ENCODE data around the gene RAPH1.
"Not testable (repeated sequence)": the region's sequence is repeated elsewhere in the genome, so short reads cannot be mapped to it uniquely, and the experiment has no call there.

The RAPH1 gene

GRCh38 chr2:203510256-203510940 is 24.7 kb downstream of the RAPH1 start:
- Histone ChIP-seq H3K27me3 (ENCODE audit: control insufficient read depth in 1 of 2, insufficient read depth in 1 of 2, low read length in 2 of 2) (no peaks in the 10 kb centered on the region), H3K4me2 (ENCODE audit: low read length, poor library complexity, severe bottlenecking) (no peak overlapping the region), H3K9me3 (ENCODE audit: control insufficient read depth, low read length) (no peaks in the 10 kb centered on the region), H2AK5ac (ENCODE audit: low read length, severe bottlenecking) (no peak overlapping the region), H3K4me1 (ENCODE audit: control insufficient read depth, insufficient read depth, low read depth, low read length) (no peaks in the 10 kb centered on the region), H3K9ac (ENCODE audit: low read length) (no peak overlapping the region), H2BK15ac (ENCODE audit: low read depth, poor library complexity, severe bottlenecking) (no peak overlapping the region), H3K36me3 (ENCODE audit: control insufficient read depth in 1 of 2, insufficient read depth in 2 of 2, low read depth in 1 of 2, low read length in 2 of 2) (peaks cover 0 to 3% of the 10 kb centered on the region in 2 experiments), H3K18ac (ENCODE audit: low read depth in 1 of 2, low read length in 2 of 2) (no peak overlapping the region), H2BK120ac (ENCODE audit: low read depth, low read length) (no peak overlapping the region), H3K27ac (ENCODE audit: low read length, poor library complexity, severe bottlenecking) (no peak overlapping the region), H2BK12ac (ENCODE audit: low read length in 2 of 2) (no peak overlapping the region), H2BK5ac (ENCODE audit: low read depth, low read length, poor library complexity, severe bottlenecking) (no peak overlapping the region), H3K79me1 (replicated peaks; ENCODE audit: low read length, poor library complexity, severe bottlenecking) (peaks cover 13% of the 10 kb centered on the region), H3K4ac (ENCODE audit: low read depth in 1 of 2, low read length in 2 of 2) (no peak overlapping the region), H4K8ac (ENCODE audit: low read length) (no peak overlapping the region), H4K91ac (ENCODE audit: low read length) (no peak overlapping the region), H2AFZ (ENCODE audit: low read depth, low read length) (no peak overlapping the region), H3K14ac (ENCODE audit: low read length in 2 of 2) (no peak overlapping the region), H3K4me3 (ENCODE audit: insufficient read depth in 1 of 2, low read depth in 1 of 2, low read length in 2 of 2) (no peak overlapping the region), H3K23ac (ENCODE audit: low read length in 2 of 2) (no peak overlapping the region)
- WGBS: no CpG with 5 or more reads among the region's 2 CpGs
- DNase-seq: no peak

- not testable (repeated sequence) for H2BK120ac ChIP-seq (ENCODE audit: low read depth, low read length); H3K14ac ChIP-seq (ENCODE audit: low read length in 2 of 2); H2BK5ac ChIP-seq (ENCODE audit: low read depth, low read length, poor library complexity, severe bottlenecking); H3K18ac ChIP-seq (ENCODE audit: low read depth in 1 of 2, low read length in 2 of 2); H3K4me3 ChIP-seq (ENCODE audit: insufficient read depth in 1 of 2, low read depth in 1 of 2, low read length in 2 of 2); H4K8ac ChIP-seq (ENCODE audit: low read length); H3K27ac ChIP-seq (ENCODE audit: low read length, poor library complexity, severe bottlenecking); H3K4ac ChIP-seq (ENCODE audit: low read depth in 1 of 2, low read length in 2 of 2); H4K91ac ChIP-seq (ENCODE audit: low read length); H3K4me1 ChIP-seq (ENCODE audit: control insufficient read depth, insufficient read depth, low read depth, low read length); H3K9ac ChIP-seq (ENCODE audit: low read length); H2AK5ac ChIP-seq (ENCODE audit: low read length, severe bottlenecking); H2BK15ac ChIP-seq (ENCODE audit: low read depth, poor library complexity, severe bottlenecking); H2BK12ac ChIP-seq (ENCODE audit: low read length in 2 of 2); H3K36me3 ChIP-seq (ENCODE audit: control insufficient read depth in 1 of 2, insufficient read depth in 2 of 2, low read depth in 1 of 2, low read length in 2 of 2); H3K23ac ChIP-seq (ENCODE audit: low read length in 2 of 2); H3K27me3 ChIP-seq (ENCODE audit: control insufficient read depth in 1 of 2, insufficient read depth in 1 of 2, low read length in 2 of 2); H3K4me2 ChIP-seq (ENCODE audit: low read length, poor library complexity, severe bottlenecking); H2AFZ ChIP-seq (ENCODE audit: low read depth, low read length); DNase-seq; H3K9me3 ChIP-seq (ENCODE audit: control insufficient read depth, low read length)
- 97% methylated on average over 1 of the region's 1 CpG for WGBS
- H3K79me1 ChIP-seq (replicated peaks; ENCODE audit: low read length, poor library complexity, severe bottlenecking): peaks cover 13% of the 10 kb centered on the region
These were observed 31.6 kb downstream of the RAPH1 start for GRCh38 chr2:203503460-203503859.

DNA sequence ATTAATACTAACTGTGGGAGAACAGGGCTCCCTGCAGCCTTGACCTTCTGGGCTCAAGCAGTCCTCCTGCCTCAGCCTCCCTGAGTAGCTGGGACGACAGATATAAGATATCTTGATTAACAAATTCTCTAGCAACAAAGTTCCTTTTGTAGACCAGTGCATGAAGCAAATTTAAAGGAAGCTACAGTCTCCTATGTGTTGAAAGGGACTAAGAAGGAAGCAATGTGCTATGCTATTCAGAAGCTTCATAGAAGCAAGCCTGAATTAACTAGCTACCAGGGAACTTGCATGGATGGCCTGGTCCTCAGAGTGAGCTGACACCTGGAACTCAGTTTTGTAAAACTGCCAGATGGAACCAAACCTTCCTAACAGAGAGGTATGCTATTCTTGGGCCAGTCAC is 33.2 kb downstream of the RAPH1 start:
- Histone ChIP-seq H2BK12ac (ENCODE audit: low read length in 2 of 2) (no peak overlapping the region), H3K23ac (ENCODE audit: low read length in 2 of 2) (no peak overlapping the region), H4K8ac (ENCODE audit: low read length) (no peak overlapping the region), H3K18ac (ENCODE audit: low read depth in 1 of 2, low read length in 2 of 2) (peak overlapping the region in 1 of 2 experiments; percentile 49), H2AK5ac (ENCODE audit: low read length, severe bottlenecking) (no peak overlapping the region), H3K14ac (ENCODE audit: low read length in 2 of 2) (no peak overlapping the region), H3K27ac (ENCODE audit: low read length, poor library complexity, severe bottlenecking) (no peak overlapping the region), H4K91ac (ENCODE audit: low read length) (no peak overlapping the region), H2BK120ac (ENCODE audit: low read depth, low read length) (no peak overlapping the region), H3K36me3 (ENCODE audit: control insufficient read depth in 1 of 2, insufficient read depth in 2 of 2, low read depth in 1 of 2, low read length in 2 of 2) (peaks cover 0 to 3% of the 10 kb centered on the region in 2 experiments), H3K4ac (ENCODE audit: low read depth in 1 of 2, low read length in 2 of 2) (no peak overlapping the region), H2BK5ac (ENCODE audit: low read depth, low read length, poor library complexity, severe bottlenecking) (no peak overlapping the region), H3K4me3 (ENCODE audit: insufficient read depth in 1 of 2, low read depth in 1 of 2, low read length in 2 of 2) (no peak overlapping the region), H3K4me2 (ENCODE audit: low read length, poor library complexity, severe bottlenecking) (no peak overlapping the region), H3K9ac (ENCODE audit: low read length) (no peak overlapping the region), H2AFZ (ENCODE audit: low read depth, low read length) (no peak overlapping the region), H3K9me3 (ENCODE audit: control insufficient read depth, low read length) (no peaks in the 10 kb centered on the region), H3K4me1 (ENCODE audit: control insufficient read depth, insufficient read depth, low read depth, low read length) (no peaks in the 10 kb centered on the region), H3K79me1 (replicated peaks; ENCODE audit: low read length, poor library complexity, severe bottlenecking) (peaks cover 11% of the 10 kb centered on the region), H3K27me3 (ENCODE audit: control insufficient read depth in 1 of 2, insufficient read depth in 1 of 2, low read length in 2 of 2) (no peaks in the 10 kb centered on the region), H2BK15ac (ENCODE audit: low read depth, poor library complexity, severe bottlenecking) (no peak overlapping the region)
- no peak for DNase-seq
- WGBS: no CpG with 5 or more reads among the region's 1 CpG

DNA sequence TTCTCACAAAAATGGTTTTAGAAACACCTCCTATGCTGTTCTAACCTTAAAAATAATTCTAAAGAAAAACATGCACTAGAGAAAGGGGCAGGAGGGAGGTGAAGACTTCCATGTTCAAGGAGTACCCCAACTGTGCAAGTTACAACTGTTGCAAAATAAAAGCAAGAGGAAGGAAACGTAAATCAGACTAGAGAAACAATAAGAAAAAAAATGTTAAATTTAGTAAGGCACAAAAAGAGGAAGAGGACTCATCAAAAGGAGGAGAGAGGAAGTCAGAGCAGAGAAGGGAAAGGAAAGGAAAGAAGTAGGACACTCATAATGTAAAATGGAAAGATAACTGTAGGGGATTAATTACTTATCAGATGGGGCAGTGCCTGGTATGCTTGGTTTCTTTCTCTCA is 34.1 kb downstream of the RAPH1 start:
- Histone ChIP-seq H2AK5ac (ENCODE audit: low read length, severe bottlenecking) (no peak overlapping the region), H2BK5ac (ENCODE audit: low read depth, low read length, poor library complexity, severe bottlenecking) (no peak overlapping the region), H3K18ac (ENCODE audit: low read depth in 1 of 2, low read length in 2 of 2) (no peak overlapping the region), H2BK120ac (ENCODE audit: low read depth, low read length) (no peak overlapping the region), H3K9ac (ENCODE audit: low read length) (no peak overlapping the region), H2BK15ac (ENCODE audit: low read depth, poor library complexity, severe bottlenecking) (no peak overlapping the region), H3K36me3 (ENCODE audit: control insufficient read depth in 1 of 2, insufficient read depth in 2 of 2, low read depth in 1 of 2, low read length in 2 of 2) (peaks cover 0 to 3% of the 10 kb centered on the region in 2 experiments), H3K4me2 (ENCODE audit: low read length, poor library complexity, severe bottlenecking) (no peak overlapping the region), H2BK12ac (ENCODE audit: low read length in 2 of 2) (no peak overlapping the region), H3K27me3 (ENCODE audit: control insufficient read depth in 1 of 2, insufficient read depth in 1 of 2, low read length in 2 of 2) (no peaks in the 10 kb centered on the region), H3K4me3 (ENCODE audit: insufficient read depth in 1 of 2, low read depth in 1 of 2, low read length in 2 of 2) (no peak overlapping the region), H3K4me1 (ENCODE audit: control insufficient read depth, insufficient read depth, low read depth, low read length) (no peaks in the 10 kb centered on the region), H3K23ac (ENCODE audit: low read length in 2 of 2) (no peak overlapping the region), H3K9me3 (ENCODE audit: control insufficient read depth, low read length) (no peaks in the 10 kb centered on the region), H3K4ac (ENCODE audit: low read depth in 1 of 2, low read length in 2 of 2) (no peak overlapping the region), H3K79me1 (replicated peaks; ENCODE audit: low read length, poor library complexity, severe bottlenecking) (peaks cover 11% of the 10 kb centered on the region), H2AFZ (ENCODE audit: low read depth, low read length) (no peak overlapping the region), H4K91ac (ENCODE audit: low read length) (no peak overlapping the region), H3K27ac (ENCODE audit: low read length, poor library complexity, severe bottlenecking) (no peak overlapping the region), H4K8ac (ENCODE audit: low read length) (no peak overlapping the region), H3K14ac (ENCODE audit: low read length in 2 of 2) (no peak overlapping the region)
- no peak for DNase-seq
- WGBS: 95% methylated on average over 1 of the region's 1 CpG
